ENCODE results near the gene CASKIN2.

DNA sequence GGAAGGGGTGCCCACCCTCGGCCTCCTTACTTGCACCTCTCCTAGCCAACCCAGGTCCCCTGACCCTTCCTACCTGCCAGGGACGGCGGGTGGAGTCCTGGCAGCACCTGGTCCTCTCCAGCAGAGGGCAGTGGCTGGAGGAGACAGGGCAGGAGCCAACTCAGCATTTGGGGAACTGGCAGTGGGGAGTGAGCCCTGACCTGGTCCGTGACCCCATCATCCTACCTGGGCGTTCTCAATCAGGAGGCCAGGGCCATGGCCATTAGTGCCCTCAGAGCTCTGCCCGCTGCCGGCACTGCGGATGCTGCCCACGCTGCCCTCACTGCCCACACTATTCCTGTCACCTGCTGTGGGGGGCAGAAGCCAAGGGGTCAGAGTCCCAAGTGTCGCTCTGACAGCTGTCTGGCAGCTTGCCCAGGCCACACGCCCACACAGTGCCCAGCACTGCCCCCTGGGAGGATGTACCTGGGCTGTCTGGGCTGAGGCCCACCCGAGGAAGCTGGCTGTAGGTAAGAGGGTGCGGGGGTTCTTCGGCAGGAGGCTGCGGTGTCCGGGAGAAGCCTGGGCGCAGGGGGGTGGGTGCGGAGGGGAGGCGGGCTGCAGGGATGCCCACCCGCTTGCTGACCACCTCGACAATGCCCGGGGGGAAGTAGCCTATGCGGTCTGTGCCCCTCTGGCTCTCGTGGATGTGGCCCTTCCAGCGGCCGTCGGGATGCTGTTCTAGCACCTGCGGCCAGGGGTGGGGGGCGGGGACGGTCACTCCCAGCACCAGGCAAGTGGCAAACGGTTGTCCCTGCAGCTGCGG lies 10.8 kb downstream of the CASKIN2 start:
- TF ChIP-seq, protein P1, sequence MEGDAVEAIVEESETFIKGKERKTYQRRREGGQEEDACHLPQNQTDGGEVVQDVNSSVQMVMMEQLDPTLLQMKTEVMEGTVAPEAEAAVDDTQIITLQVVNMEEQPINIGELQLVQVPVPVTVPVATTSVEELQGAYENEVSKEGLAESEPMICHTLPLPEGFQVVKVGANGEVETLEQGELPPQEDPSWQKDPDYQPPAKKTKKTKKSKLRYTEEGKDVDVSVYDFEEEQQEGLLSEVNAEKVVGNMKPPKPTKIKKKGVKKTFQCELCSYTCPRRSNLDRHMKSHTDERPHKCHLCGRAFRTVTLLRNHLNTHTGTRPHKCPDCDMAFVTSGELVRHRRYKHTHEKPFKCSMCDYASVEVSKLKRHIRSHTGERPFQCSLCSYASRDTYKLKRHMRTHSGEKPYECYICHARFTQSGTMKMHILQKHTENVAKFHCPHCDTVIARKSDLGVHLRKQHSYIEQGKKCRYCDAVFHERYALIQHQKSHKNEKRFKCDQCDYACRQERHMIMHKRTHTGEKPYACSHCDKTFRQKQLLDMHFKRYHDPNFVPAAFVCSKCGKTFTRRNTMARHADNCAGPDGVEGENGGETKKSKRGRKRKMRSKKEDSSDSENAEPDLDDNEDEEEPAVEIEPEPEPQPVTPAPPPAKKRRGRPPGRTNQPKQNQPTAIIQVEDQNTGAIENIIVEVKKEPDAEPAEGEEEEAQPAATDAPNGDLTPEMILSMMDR (conservative IDR thresholded peaks at IDR 0.05): peak; percentile 77
- no peak for TF ChIP-seq EZH2 (IDR thresholded peaks at IDR 0.05; ENCODE audit: low read depth)
